SIG-M5 treated with dmso at 0.1 percent for 504 hours (cell line): ENCODE measurements around the gene KRTAP10-1.
A peak's percentile ranks its signal among the peaks of the same experiment; 100 is the strongest.
"Not testable (repeated sequence)": the region's sequence is repeated elsewhere in the genome, so short reads cannot be mapped to it uniquely, and the experiment has no call there.

ENCODE experiments used
- DNase-seq: peaks from one replicate; lab custom pipeline; 2025; ENCODE audit not compliant: unreplicated experiment; lab: John Stamatoyannopoulos, UW

KRTAP10-1 gene

DNA sequence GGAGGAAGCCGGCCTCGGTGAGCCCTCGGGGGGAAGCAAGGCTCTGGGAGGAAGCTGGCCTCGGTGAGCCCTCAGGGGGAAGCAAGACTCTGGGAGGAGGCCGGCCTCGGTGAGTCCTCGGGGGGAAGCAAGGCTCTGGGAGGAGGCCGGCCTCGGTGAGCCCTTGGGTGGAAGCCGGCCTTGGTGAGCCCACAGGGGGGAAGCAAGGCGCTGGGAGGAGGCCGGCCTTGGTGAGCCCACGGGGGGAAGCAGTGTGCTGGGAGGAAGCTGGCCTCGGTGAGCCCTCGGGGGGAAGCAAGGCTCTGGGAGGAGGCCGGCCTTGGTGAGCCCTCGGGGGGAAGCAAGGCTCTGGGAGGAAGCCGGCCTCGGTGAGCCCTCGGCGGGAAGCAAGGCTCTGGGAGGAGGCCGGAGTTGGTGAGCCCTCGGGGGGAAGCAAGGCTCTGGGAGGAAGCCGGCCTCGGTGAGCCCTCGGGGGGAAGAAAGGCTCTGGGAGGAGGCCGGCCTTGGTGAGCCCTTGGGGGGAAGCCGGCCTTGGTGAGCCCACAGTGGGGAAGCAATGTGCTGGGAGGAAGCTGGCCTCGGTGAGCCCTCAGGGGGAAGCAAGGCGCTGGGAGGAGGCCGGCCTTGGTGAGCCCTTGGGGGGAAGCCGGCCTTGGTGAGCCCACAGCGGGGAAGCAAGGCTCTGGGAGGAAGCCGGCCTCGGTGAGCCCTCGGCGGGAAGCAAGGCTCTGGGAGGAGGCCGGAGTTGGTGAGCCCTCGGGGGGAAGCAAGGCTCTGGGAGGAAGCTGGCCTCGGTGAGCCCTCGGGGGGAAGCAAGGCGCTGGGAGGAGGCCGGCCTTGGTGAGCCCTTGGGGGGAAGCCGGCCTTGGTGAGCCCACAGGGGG lies 36.7 kb downstream of the KRTAP10-1 start:
- DNase-seq = not testable (repeated sequence)

GRCh38 chr21:44502171-44502958 lies 37.6 kb downstream of the KRTAP10-1 start:
- no peak for DNase-seq

GRCh38 chr21:44500111-44500510 lies 39.9 kb downstream of the KRTAP10-1 start:
- no peak for DNase-seq

- DNase-seq = no peak
These were observed 40.4 kb downstream of the KRTAP10-1 start for GRCh38 chr21:44499631-44500030.

GRCh38 chr21:44499211-44499560 lies 40.8 kb downstream of the KRTAP10-1 start:
- no peak for DNase-seq

DNA sequence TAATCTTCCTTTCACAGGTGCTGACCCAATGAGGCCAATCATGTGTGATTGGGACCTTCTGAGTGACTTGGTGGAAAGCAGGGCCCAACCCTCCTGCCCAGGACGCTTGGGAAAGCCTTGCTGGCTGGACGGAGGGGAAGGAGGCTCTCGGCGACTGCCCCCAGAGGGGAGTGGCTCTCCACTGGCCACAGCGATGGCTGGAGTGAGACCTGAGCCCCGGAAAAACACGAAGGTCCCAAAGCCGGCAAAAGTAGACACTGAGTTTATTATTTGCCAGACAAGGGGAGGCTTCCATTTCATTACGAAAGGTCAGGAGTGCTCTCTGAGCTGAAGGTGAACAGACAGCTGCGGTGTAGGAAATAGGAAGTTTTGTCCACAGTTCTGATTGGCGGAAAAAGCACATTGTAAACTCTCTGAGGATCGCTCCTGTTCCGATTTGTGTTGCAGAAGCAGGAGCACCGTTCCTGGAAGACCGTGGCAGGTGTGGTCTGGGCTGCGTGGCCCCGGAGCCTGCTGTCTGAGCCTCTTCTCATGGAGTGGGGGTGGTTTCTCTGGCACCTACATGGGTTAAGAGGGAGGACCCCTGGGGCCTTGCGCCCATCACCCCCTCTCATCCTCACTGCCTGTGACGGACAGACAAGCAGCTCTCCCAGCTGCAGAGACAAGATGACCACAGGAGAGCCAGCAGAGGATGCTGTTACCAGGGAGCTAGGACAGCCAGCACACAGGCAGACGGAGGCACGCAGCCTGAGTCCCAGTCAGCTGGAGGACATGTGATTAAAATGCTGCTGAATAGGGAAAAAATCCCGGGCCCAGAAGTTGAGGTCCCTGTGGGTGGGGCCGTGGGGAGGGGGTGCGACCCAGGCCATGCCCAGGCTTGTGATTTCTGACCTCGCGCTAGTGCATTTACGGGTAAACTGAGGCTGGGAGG lies 41.5 kb downstream of the KRTAP10-1 start:
- DNase-seq = no peak

DNA sequence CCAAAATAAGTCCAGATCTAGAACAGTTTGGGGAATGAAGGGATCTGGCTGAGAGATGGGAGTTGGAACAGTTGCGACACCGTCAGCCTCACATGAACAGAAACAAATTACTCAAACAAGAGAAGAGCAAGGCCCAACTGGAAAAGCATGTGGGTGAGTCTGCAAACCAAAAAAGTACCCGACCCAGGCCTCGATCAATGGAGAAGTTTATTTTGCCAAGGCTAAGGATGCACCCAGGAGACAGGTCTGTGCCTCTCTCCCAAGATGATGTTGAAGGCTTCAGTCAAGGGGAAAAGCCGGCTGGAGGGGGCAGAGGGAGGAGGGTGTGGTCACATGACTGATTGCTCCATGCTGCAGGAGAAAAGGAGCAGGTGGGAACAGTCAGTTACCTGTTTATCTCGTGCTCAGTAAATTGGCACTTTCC lies 42.3 kb downstream of the KRTAP10-1 start:
- DNase-seq = no peak

DNA sequence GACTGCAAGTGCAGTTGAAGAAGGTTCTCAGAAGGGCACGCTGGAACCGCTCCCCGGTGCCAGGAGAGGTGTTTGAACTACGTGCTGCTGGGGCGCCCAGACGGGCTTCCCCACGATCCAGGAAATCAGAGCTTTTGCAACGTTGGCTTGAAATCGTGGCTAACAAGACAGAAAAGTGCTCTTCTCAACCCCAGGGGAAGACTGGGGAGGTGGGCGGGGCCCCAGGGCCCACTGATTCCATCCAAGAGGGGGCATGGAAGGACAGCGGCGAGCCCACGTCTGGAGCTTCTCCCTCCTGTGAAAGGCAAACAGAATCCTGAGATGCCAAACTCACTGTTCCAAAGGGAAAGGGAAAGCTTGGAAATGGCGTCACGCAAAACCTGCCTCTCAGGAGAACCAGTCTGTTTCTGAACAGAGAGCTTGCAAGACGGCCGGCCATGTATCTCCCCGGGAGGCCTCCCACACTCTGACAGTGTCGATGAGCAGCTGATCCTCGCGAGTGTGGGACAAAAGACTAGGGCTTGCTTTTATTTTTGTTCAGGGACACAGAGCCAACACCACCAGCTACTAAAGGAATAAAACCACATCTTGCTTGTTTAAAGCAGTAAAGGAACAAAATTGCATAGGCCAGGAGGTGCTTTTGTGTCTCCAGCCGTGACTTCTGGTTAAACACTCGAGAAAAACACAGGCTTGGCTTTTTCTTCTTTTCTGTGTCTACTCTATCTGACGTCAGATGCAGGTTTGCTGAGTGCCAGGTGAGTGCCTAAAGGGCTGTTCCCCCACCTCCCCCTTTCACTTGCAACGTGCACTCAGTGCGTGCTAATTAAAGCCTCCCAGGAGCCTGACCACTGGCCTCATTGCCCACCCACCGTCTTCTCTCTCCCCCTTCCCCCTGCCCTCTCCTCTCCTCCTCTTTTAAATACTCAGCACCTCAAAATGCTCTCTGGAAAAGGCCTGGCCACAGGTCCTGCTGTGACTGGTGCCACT lies 43.1 kb downstream of the KRTAP10-1 start:
- DNase-seq = no peak

DNA sequence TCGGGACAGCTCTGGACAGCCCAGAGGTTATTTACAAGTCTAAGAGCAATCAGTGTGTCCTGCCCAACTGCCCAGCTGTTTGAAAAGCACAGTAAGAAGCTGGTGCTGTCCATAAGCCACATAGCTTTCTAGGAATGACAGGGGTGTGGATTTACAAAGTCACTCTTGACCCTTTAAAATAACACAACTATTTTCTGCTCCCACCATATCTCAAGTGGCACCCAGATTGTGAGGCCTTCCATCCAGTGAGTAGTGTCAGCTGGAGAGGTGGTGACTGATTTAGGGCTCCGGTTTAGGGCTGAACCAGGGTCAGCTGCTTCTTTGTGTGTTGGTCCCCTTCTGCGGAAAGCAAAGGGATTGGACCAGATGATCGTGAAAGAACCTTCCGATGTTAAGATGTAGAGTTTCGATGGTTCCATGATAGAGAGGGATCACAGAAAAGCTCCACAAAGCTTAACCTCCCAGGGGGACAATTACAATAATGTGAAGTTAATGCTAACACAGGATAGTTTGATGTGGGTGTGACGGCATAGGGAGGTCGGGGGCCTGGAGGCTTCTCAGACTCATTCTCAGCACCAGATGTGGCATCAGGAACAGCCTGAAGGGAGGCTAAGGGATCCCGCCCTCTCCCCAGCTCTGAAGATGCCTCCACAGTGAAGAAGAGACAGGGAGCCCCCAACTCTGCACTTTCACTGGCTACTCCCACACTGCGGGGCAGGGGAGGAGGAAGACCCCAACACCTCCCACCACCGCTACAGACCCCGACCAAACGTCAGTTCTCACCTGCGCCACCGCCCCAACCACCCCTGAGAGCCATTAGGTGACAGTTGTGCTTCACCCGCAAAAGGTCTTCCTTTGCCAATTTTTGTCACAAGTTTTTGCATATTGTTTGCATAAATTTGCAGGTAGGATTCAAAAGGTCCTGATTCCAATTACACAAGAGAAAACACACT lies 44.1 kb downstream of the KRTAP10-1 start:
- no peak for DNase-seq

GRCh38 chr21:44494956-44495355 lies 45.0 kb downstream of the KRTAP10-1 start:
- no peak for DNase-seq

- no peak for DNase-seq
These were observed 45.6 kb downstream of the KRTAP10-1 start for GRCh38 chr21:44494418-44494817.

GRCh38 chr21:44492567-44493385 lies 47.2 kb downstream of the KRTAP10-1 start:
- peak; percentile 16 for DNase-seq

DNA sequence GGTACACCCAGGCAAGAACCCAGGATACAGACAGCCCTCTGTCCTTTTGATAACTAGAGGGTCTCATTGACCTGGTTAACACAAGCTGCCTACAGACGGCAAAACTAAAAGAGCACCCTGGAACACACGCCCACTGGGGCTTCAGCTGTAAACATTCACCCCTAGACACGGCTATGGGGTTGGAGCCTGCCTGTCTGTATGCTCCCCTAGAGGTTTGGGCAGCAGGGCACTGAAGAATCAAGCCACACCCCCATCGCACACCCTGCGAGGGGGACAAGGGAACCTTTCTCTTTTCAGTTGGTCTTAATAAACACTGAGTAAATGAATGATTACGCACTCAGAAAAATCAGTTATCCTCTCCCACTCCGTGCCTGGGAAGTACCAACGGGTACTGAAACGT lies 49.2 kb downstream of the KRTAP10-1 start:
- DNase-seq = no peak

DNA sequence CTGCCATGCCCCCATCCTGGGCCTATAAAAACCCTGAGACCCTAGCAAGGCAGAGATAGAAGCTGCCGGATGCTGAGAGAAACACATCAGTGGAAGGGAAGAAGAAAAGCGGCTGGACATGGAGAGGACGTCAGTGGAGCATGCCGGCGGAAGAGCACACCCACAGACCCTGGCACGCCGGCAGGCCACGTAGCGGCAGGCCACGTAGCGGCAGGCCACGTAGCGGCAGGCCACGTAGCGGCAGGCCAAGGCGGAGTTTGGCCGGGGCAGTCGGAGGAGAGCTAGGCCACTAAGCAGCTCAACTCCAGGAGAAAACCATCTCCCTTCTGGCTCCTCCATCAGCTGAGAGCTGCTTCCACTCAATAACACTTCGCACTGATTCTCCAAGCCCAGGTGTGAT lies 49.6 kb downstream of the KRTAP10-1 start:
- DNase-seq = no peak

- no peak for DNase-seq
These were observed 50.0 kb downstream of the KRTAP10-1 start for GRCh38 chr21:44489962-44490361.
